ENCODE data around the gene RFNG. TPM values are rescaled to one million over a fixed set of nuclear protein-coding genes. Genes with fewer than 3 reads are reported as not detected.

Gene RFNG
- total RNA-seq, 1 donor from 2014 or later: 43.4 TPM

- H3K27ac Mint-ChIP-seq: no peak overlapping the region
- H3K4me1 Mint-ChIP-seq (ENCODE audit: unreplicated experiment): peaks cover 14% of the 10 kb centered on the region
- no peaks in the 10 kb centered on the region for H3K9me3 Mint-ChIP-seq
- H3K36me3 Mint-ChIP-seq: peaks cover 4% of the 10 kb centered on the region
- TF ChIP-seq CTCF (conservative IDR thresholded peaks at IDR 0.05): no peak
- no peaks in the 10 kb centered on the region for H3K27me3 Mint-ChIP-seq
- no peak for DNase-seq (ENCODE audit: extremely low spot score, unreplicated experiment)
- H3K4me3 Mint-ChIP-seq: no peak overlapping the region
These were observed 50.0 kb downstream of the RFNG start for GRCh38 chr17:82001571-82002056.

GRCh38 chr17:82000803-82001570 is 50.6 kb downstream of the RFNG start:
- H3K9me3 Mint-ChIP-seq: no peaks in the 10 kb centered on the region
- peaks cover 11% of the 10 kb centered on the region for H3K4me1 Mint-ChIP-seq (ENCODE audit: unreplicated experiment)
- no peak overlapping the region for H3K4me3 Mint-ChIP-seq
- H3K27ac Mint-ChIP-seq: no peak overlapping the region
- no peaks in the 10 kb centered on the region for H3K27me3 Mint-ChIP-seq
- DNase-seq (ENCODE audit: extremely low spot score, unreplicated experiment): no peak
- TF ChIP-seq CTCF (conservative IDR thresholded peaks at IDR 0.05): no peak
- H3K36me3 Mint-ChIP-seq: peaks cover 4% of the 10 kb centered on the region

- Mint-ChIP-seq H3K9me3 (no peaks in the 10 kb centered on the region), H3K36me3 (peaks cover 4% of the 10 kb centered on the region), H3K4me1 (ENCODE audit: unreplicated experiment) (peaks cover 10% of the 10 kb centered on the region), H3K4me3 (no peak overlapping the region), H3K27ac (no peak overlapping the region), H3K27me3 (no peaks in the 10 kb centered on the region)
- DNase-seq (ENCODE audit: extremely low spot score, unreplicated experiment): no peak
- no peak for TF ChIP-seq CTCF (conservative IDR thresholded peaks at IDR 0.05)
These were observed 51.4 kb downstream of the RFNG start for GRCh38 chr17:81999976-82000802.

- DNase-seq (ENCODE audit: extremely low spot score, unreplicated experiment): no peak
- peaks cover 4% of the 10 kb centered on the region for H3K36me3 Mint-ChIP-seq
- H3K9me3 Mint-ChIP-seq: no peaks in the 10 kb centered on the region
- H3K27ac Mint-ChIP-seq: no peak overlapping the region
- H3K27me3 Mint-ChIP-seq: no peaks in the 10 kb centered on the region
- H3K4me3 Mint-ChIP-seq: no peak overlapping the region
- H3K4me1 Mint-ChIP-seq (ENCODE audit: unreplicated experiment): peaks cover 13% of the 10 kb centered on the region
- TF ChIP-seq CTCF (conservative IDR thresholded peaks at IDR 0.05): no peak
These were observed 52.0 kb downstream of the RFNG start for GRCh38 chr17:81999587-81999975.

GRCh38 chr17:81998691-81999438 is 52.7 kb downstream of the RFNG start:
- Mint-ChIP-seq H3K36me3 (peaks cover 4% of the 10 kb centered on the region), H3K9me3 (no peaks in the 10 kb centered on the region), H3K4me3 (no peak overlapping the region), H3K27me3 (no peaks in the 10 kb centered on the region), H3K27ac (no peak overlapping the region), H3K4me1 (ENCODE audit: unreplicated experiment) (peaks cover 16% of the 10 kb centered on the region)
- TF ChIP-seq CTCF (conservative IDR thresholded peaks at IDR 0.05): no peak
- DNase-seq (ENCODE audit: extremely low spot score, unreplicated experiment): no peak
